AG09309 (cell line): Measurements from ENCODE around the gene RBMS2.
"Not testable (repeated sequence)": the region's sequence is repeated elsewhere in the genome, so short reads cannot be mapped to it uniquely, and the experiment has no call there.

Experiments
- DNase-seq: peaks from one replicate; pipeline ENCODE4 v3.0.0-alpha.2; 2010; ENCODE audit warnings: low read depth
- H3K4me3 ChIP-seq: 2 replicates; pipeline ENCODE4 v1.5.1; 2011; ENCODE audit warnings: mild to moderate bottlenecking, low read depth, low read length, moderate library complexity; ENCODE audit not compliant: control insufficient read depth
- CTCF ChIP-seq: IDR thresholded peaks from 2 replicates; pipeline ENCODE4 v1.5.1; 2011; ENCODE audit warnings: mild to moderate bottlenecking, low read depth, low read length, inconsistent platforms; ENCODE audit not compliant: insufficient read depth, control insufficient read depth; ENCODE audit errors: missing control alignments

The RBMS2 gene

GRCh38 chr12:56496704-56497103 lies 24.9 kb upstream of the RBMS2 start:
- not testable (repeated sequence) for H3K4me3 ChIP-seq, DNase-seq
- peak; percentile 44 for TF ChIP-seq CTCF

- not testable (repeated sequence) for DNase-seq, H3K4me3 ChIP-seq
These were observed 23.3 kb upstream of the RBMS2 start for GRCh38 chr12:56498126-56498902.

DNA sequence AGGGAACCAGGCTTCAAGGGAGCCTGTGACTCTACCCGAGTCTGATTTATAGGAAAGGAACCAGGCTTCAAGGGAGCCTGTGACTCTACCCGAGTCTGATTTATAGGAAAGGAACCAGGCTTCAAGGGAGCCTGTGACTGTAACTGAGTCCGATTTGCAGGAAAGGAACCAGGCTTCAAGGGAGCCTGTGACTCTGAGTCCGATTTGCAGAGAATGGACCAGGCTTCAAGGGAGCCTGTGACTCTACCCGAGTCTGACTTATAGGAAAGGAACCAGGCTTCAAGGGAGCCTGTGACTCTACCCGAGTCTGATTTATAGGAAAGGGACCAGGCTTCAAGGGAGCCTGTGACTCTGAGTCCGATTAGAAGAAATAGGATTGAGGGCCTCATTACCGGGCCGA lies 22.2 kb upstream of the RBMS2 start:
- DNase-seq, H3K4me3 ChIP-seq: not testable (repeated sequence)

DNA sequence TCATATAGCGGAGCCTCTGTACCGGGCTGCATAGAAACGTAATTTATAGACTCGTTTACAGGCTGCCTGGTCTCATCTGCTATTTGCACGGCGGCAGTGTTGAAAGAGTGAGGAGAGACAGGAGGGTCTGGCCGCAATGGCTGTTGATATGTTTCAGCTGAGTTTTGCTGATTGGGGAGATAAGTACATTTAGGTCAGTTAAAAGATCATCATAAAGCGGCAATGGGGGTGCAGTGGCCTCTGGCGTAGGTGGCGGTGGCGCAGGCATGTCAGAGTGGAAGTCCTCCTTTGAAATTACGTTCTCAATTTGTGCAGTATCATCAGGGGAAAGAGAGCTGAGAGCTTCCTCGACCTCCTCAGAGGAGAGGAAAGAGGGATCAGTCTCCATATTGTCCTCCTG lies 21.7 kb upstream of the RBMS2 start:
- H3K4me3 ChIP-seq, DNase-seq: not testable (repeated sequence)

DNA sequence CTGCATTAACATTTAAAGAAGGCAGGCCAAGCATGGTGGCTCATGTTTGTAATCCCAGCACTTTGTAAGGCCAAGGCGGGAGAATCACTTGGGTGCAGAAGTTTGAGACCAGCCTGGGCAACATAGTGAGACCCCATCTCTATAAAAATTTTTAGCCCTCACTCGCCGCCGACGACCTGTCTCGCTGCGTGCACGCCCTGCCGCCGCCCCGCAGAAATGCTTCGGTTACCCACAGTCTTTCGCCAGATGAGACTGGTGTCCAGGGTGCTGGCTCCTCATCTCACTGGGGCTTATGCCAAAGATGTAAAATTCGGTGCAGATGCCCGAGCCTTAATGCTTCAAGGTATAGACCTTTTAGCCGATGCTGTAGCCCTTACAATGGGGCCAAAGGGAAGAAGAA lies 10.8 kb upstream of the RBMS2 start:
- no peak for DNase-seq
- TF ChIP-seq CTCF: no peak
- no peak overlapping the region for H3K4me3 ChIP-seq

GRCh38 chr12:56514014-56514318 lies 7.7 kb upstream of the RBMS2 start:
- DNase-seq: not testable (repeated sequence)

GRCh38 chr12:56517854-56518253 lies 3.8 kb upstream of the RBMS2 start:
- no peak overlapping the region for H3K4me3 ChIP-seq
- DNase-seq: no peak
- TF ChIP-seq CTCF: no peak

More at GRCh38 chr12:56514014-56514318, 7.7 kb upstream of the RBMS2 start:
- not testable (repeated sequence) for H3K4me3 ChIP-seq

GRCh38 chr12:56518570-56518969 lies 3.0 kb upstream of the RBMS2 start:
- H3K4me3 ChIP-seq: no peak overlapping the region
- DNase-seq: no peak

GRCh38 chr12:56520048-56520447 lies 1.6 kb upstream of the RBMS2 start:
- TF ChIP-seq CTCF: no peak
- no peak for DNase-seq
- no peak overlapping the region for H3K4me3 ChIP-seq

More at GRCh38 chr12:56518570-56518969, 3.0 kb upstream of the RBMS2 start:
- TF ChIP-seq CTCF: no peak
